ENCODE measurements around the gene ZBTB26.

ZBTB26 gene

GRCh38 chr9:122931226-122932121 is at the start of gene ZBTB26:
Gene ZBTB26 (minus strand): TSS chr9:122931512. CDS start chr9:122919934, 11,578 bp downstream.
- peak; percentile 67 to 82 for DNase-seq (ENCODE audit: low read depth in 1 of 2, low spot score in 1 of 2)

- no peak for DNase-seq (ENCODE audit: low read depth in 1 of 2, low spot score in 1 of 2)
Observed at GRCh38 chr9:122978601-122979000, 47.3 kb upstream of the ZBTB26 start.

- DNase-seq (ENCODE audit: low read depth in 1 of 2, low spot score in 1 of 2): no peak
Observed at GRCh38 chr9:122975196-122975595, 43.9 kb upstream of the ZBTB26 start.

- no peak for DNase-seq (ENCODE audit: low read depth in 1 of 2, low spot score in 1 of 2)
Observed at GRCh38 chr9:122961139-122961538, 29.8 kb upstream of the ZBTB26 start.

- DNase-seq (ENCODE audit: low read depth in 1 of 2, low spot score in 1 of 2): no peak
Observed at GRCh38 chr9:122955961-122956360, 24.6 kb upstream of the ZBTB26 start.

GRCh38 chr9:122954253-122954691 is 23.0 kb upstream of the ZBTB26 start:
- no peak for DNase-seq (ENCODE audit: low read depth in 1 of 2, low spot score in 1 of 2)

GRCh38 chr9:122951056-122951455 is 19.7 kb upstream of the ZBTB26 start:
- no peak for DNase-seq (ENCODE audit: low read depth in 1 of 2, low spot score in 1 of 2)

GRCh38 chr9:122950263-122950662 is 19.0 kb upstream of the ZBTB26 start:
- DNase-seq (ENCODE audit: low read depth in 1 of 2, low spot score in 1 of 2): no peak

GRCh38 chr9:122949696-122950095 is 18.4 kb upstream of the ZBTB26 start:
- DNase-seq (ENCODE audit: low read depth in 1 of 2, low spot score in 1 of 2): no peak

GRCh38 chr9:122948313-122948712 is 17.0 kb upstream of the ZBTB26 start:
- no peak for DNase-seq (ENCODE audit: low read depth in 1 of 2, low spot score in 1 of 2)

- DNase-seq (ENCODE audit: low read depth in 1 of 2, low spot score in 1 of 2): no peak
Observed at GRCh38 chr9:122946461-122947005, 15.2 kb upstream of the ZBTB26 start.

GRCh38 chr9:122944960-122945888 is 13.9 kb upstream of the ZBTB26 start:
- no peak for DNase-seq (ENCODE audit: low read depth in 1 of 2, low spot score in 1 of 2)

GRCh38 chr9:122941582-122942234 is 10.4 kb upstream of the ZBTB26 start:
- DNase-seq (ENCODE audit: low read depth in 1 of 2, low spot score in 1 of 2): no peak

- peak; percentile 97 for DNase-seq (ENCODE audit: low read depth in 1 of 2, low spot score in 1 of 2)
Observed at GRCh38 chr9:122940749-122941581, 9.7 kb upstream of the ZBTB26 start, which contains the start of gene RABGAP1. Gene RABGAP1 (plus strand): TSS chr9:122941020. CDS start chr9:122957060, 16,040 bp downstream.

GRCh38 chr9:122940454-122940748 is 9.1 kb upstream of the ZBTB26 start:
- no peak for DNase-seq (ENCODE audit: low read depth in 1 of 2, low spot score in 1 of 2)

GRCh38 chr9:122939601-122940000 is 8.3 kb upstream of the ZBTB26 start:
- DNase-seq (ENCODE audit: low read depth in 1 of 2, low spot score in 1 of 2): no peak

GRCh38 chr9:122936883-122937282 is 5.6 kb upstream of the ZBTB26 start:
- no peak for DNase-seq (ENCODE audit: low read depth in 1 of 2, low spot score in 1 of 2)

- no peak for DNase-seq (ENCODE audit: low read depth in 1 of 2, low spot score in 1 of 2)
Observed at GRCh38 chr9:122936464-122936863, 5.2 kb upstream of the ZBTB26 start.

GRCh38 chr9:122930541-122931225 is 629 bp downstream of the ZBTB26 start:
- no peak for DNase-seq (ENCODE audit: low read depth in 1 of 2, low spot score in 1 of 2)

Data from activated T-helper 1 cell treated with anti-CD3 and anti-CD28 coated beads, Interleukin-2, amount 50 U/mL, for 16 hours (primary cell).